Liver (tissue), 9 donors: Measurements from ENCODE around the gene HS1BP3. TPM values are rescaled to one million over a fixed set of nuclear protein-coding genes. Genes with fewer than 3 reads are reported as not detected.

Source experiments
- DNase-seq: peaks from one replicate; pipeline ENCODE4 v3.0.0-alpha.2; 2017; ENCODE audit warnings: low spot score
- H3K27ac ChIP-seq, 2 donors: one replicate each; pipeline ENCODE4 v1.7.0; 2013; ENCODE audit warnings: inconsistent platforms in 2 of 2, low read length in 2 of 2, control low read depth in 1 of 2, low read depth in 1 of 2, mild to moderate bottlenecking in 1 of 2
- H3K27me3 ChIP-seq, 4 donors: one replicate each; pipeline versions ENCODE4 v1.6.1 to v1.7.0; 2013; ENCODE audit warnings: low read length in 3 of 4, inconsistent platforms in 1 of 4, mild to moderate bottlenecking in 1 of 4, moderate library complexity in 1 of 4; ENCODE audit not compliant: control insufficient read depth in 4 of 4, insufficient read depth in 4 of 4
- H3K36me3 ChIP-seq, 4 donors: one replicate each; pipeline versions ENCODE4 v1.6.1 to v1.7.0; 2013; ENCODE audit warnings: low read length in 3 of 4, mild to moderate bottlenecking in 3 of 4, low read depth in 1 of 4, moderate library complexity in 1 of 4; ENCODE audit not compliant: control insufficient read depth in 4 of 4, insufficient read depth in 3 of 4
- H3K4me1 ChIP-seq, 4 donors: one replicate each; pipeline versions ENCODE4 v1.6.1 to v1.7.0; 2013; ENCODE audit warnings: low read length in 3 of 4, mild to moderate bottlenecking in 3 of 4, moderate library complexity in 1 of 4; ENCODE audit not compliant: control insufficient read depth in 4 of 4, insufficient read depth in 4 of 4
- H3K4me3 ChIP-seq, 3 donors: one replicate each; pipeline versions ENCODE4 v1.6.1 to v1.7.0; 2013; ENCODE audit warnings: low read length in 3 of 3, control low read depth in 1 of 3, low read depth in 1 of 3, mild to moderate bottlenecking in 1 of 3
- H3K9ac ChIP-seq, 2 donors: one replicate each; pipeline ENCODE4 v1.7.0; 2013; ENCODE audit warnings: low read length in 2 of 2, mild to moderate bottlenecking in 2 of 2, moderate library complexity in 2 of 2, control low read depth in 1 of 2, low read depth in 1 of 2
- H3K9me3 ChIP-seq, 4 donors: one replicate each; pipeline versions ENCODE4 v1.6.1 to v1.7.0; 2013; ENCODE audit warnings: low read length in 3 of 4; ENCODE audit not compliant: control insufficient read depth in 4 of 4
- EGR1 ChIP-seq, 2 donors: IDR thresholded peaks; 2 replicates each; pipeline ENCODE4 v1.6.1; 2016 to 2018; ENCODE audit warnings: antibody characterized with exemption in 2 of 2, low read depth in 2 of 2
- FOXA1 ChIP-seq: IDR thresholded peaks from 2 replicates; pipeline ENCODE4 v1.6.1; 2016; ENCODE audit warnings: antibody characterized with exemption
- FOXA2 ChIP-seq: IDR thresholded peaks from 2 replicates; pipeline ENCODE4 v1.6.1; 2016; ENCODE audit warnings: antibody characterized with exemption
- HNF4A ChIP-seq, 2 donors: conservative IDR thresholded peaks; 2 replicates each; pipeline ENCODE4 v1.6.1; 2016; ENCODE audit warnings: antibody characterized with exemption in 2 of 2, mild to moderate bottlenecking in 2 of 2
- JUND ChIP-seq, 2 donors: IDR thresholded peaks; 2 replicates each; pipeline ENCODE4 v1.6.1; 2016; ENCODE audit warnings: antibody characterized with exemption in 2 of 2
- NR2F2 ChIP-seq: IDR thresholded peaks from 2 replicates; pipeline ENCODE4 v1.6.1; 2016; ENCODE audit warnings: antibody characterized with exemption
- RAD21 ChIP-seq, 2 donors: IDR thresholded peaks; 2 replicates each; pipeline ENCODE4 v1.6.1; 2016; ENCODE audit warnings: antibody characterized with exemption in 2 of 2, mild to moderate bottlenecking in 2 of 2
- REST ChIP-seq: IDR thresholded peaks from 2 replicates; pipeline ENCODE4 v1.6.1; 2016; ENCODE audit warnings: antibody characterized with exemption, mild to moderate bottlenecking
- RXRA ChIP-seq, 2 donors: IDR thresholded peaks; 2 replicates each; pipeline ENCODE4 v1.6.1; 2017 to 2018; ENCODE audit warnings: antibody characterized with exemption in 2 of 2, mild to moderate bottlenecking in 1 of 2
- SP1 ChIP-seq: IDR thresholded peaks from 2 replicates; pipeline ENCODE4 v1.6.1; 2018; ENCODE audit warnings: antibody characterized with exemption, mild to moderate bottlenecking
- TAF1 ChIP-seq: conservative IDR thresholded peaks from 2 replicates; pipeline ENCODE4 v1.6.1; 2016; ENCODE audit warnings: antibody characterized with exemption, mild to moderate bottlenecking
- YY1 ChIP-seq: IDR thresholded peaks from 2 replicates; pipeline ENCODE4 v1.6.1; 2016; ENCODE audit warnings: antibody characterized with exemption, mild to moderate bottlenecking
- WGBS: extraction: QIAGEN DNeasy Blood & Tissue Kit; methylation state at CpG from one replicate; pipeline ENCODE4 v1.1.7; 2013; 5-methylcytosine and 5-hydroxymethylcytosine counted together
- polyA plus RNA-seq, 2 donors: library from polyadenylated mRNA; stranded (reverse) in 1 of 2; unstranded in 1 of 2; fragments of 200-250 nt in 1 of 2; fragments of >200 nt in 1 of 2; fragmentation: Nextera tagmentation in 1 of 2; extraction: Ambion mirVana in 1 of 2; gene quantifications; one replicate each; pipeline versions ENCODE4 v1.2.1 to v1.2.3, GENCODE V29; 2013 to 2015
- total RNA-seq, 2 donors: library from RNA; depleted of rRNA; stranded (reverse); fragments of >200 nt; gene quantifications; one replicate each; pipeline ENCODE4 v1.2.3, GENCODE V29; 2014
- TF ChIP-seq, protein P1 (sequence below): IDR thresholded peaks from 2 replicates; pipeline ENCODE4 v1.6.1; 2016; ENCODE audit warnings: antibody characterized with exemption
- TF ChIP-seq, protein P2 (sequence below): fragments of 150-350 bp; IDR thresholded peaks from 2 replicates; pipeline ENCODE4 v1.5.1; 2017; ENCODE audit warnings: improper control_type of control experiment, low read depth, low read length; ENCODE audit not compliant: missing input control
- donor health status: healthy.
- donor health status: healthy.
- donor health status: healthy.
- donor health status: healthy.
- donor health status: healthy.

Gene HS1BP3
- total and polyA plus RNA-seq, 4 donors = 7.7 to 15.4 (median 10.9) TPM

- DNase-seq = no peak
- 62% methylated on average over 6 of the region's 6 CpGs for WGBS
- Histone ChIP-seq H3K27me3 (no peaks in the 10 kb centered on the region), H3K9me3 (no peaks in the 10 kb centered on the region), H3K4me3 (no peak overlapping the region), H3K9ac (peak overlapping the region in 1 of 2 donors; percentile 18), H3K4me1 (peaks cover 21 to 41% (median 28%) of the 10 kb centered on the region in 4 donors), H3K36me3 (peaks cover 3% of the 10 kb centered on the region in 4 donors), H3K27ac (peak overlapping the region; percentile 78 to 87)
- TF ChIP-seq FOXA1 = no peak
- TF ChIP-seq EGR1 (IDR thresholded peaks at IDR 0.05; ENCODE audit: low read depth in 2 of 2) = no peak
- TF ChIP-seq, protein P1, sequence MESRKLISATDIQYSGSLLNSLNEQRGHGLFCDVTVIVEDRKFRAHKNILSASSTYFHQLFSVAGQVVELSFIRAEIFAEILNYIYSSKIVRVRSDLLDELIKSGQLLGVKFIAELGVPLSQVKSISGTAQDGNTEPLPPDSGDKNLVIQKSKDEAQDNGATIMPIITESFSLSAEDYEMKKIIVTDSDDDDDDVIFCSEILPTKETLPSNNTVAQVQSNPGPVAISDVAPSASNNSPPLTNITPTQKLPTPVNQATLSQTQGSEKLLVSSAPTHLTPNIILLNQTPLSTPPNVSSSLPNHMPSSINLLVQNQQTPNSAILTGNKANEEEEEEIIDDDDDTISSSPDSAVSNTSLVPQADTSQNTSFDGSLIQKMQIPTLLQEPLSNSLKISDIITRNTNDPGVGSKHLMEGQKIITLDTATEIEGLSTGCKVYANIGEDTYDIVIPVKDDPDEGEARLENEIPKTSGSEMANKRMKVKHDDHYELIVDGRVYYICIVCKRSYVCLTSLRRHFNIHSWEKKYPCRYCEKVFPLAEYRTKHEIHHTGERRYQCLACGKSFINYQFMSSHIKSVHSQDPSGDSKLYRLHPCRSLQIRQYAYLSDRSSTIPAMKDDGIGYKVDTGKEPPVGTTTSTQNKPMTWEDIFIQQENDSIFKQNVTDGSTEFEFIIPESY = no peak
- no peak for TF ChIP-seq JUND (IDR thresholded peaks at IDR 0.05)
- TF ChIP-seq YY1 = no peak
- TF ChIP-seq RXRA (IDR thresholded peaks at IDR 0.05) = no peak
- no peak for TF ChIP-seq RAD21 (IDR thresholded peaks at IDR 0.05)
- TF ChIP-seq FOXA2 = no peak
- TF ChIP-seq HNF4A (conservative IDR thresholded peaks at IDR 0.05) = no peak
- no peak for TF ChIP-seq TAF1
- TF ChIP-seq, protein P2, sequence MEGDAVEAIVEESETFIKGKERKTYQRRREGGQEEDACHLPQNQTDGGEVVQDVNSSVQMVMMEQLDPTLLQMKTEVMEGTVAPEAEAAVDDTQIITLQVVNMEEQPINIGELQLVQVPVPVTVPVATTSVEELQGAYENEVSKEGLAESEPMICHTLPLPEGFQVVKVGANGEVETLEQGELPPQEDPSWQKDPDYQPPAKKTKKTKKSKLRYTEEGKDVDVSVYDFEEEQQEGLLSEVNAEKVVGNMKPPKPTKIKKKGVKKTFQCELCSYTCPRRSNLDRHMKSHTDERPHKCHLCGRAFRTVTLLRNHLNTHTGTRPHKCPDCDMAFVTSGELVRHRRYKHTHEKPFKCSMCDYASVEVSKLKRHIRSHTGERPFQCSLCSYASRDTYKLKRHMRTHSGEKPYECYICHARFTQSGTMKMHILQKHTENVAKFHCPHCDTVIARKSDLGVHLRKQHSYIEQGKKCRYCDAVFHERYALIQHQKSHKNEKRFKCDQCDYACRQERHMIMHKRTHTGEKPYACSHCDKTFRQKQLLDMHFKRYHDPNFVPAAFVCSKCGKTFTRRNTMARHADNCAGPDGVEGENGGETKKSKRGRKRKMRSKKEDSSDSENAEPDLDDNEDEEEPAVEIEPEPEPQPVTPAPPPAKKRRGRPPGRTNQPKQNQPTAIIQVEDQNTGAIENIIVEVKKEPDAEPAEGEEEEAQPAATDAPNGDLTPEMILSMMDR = no peak
Observed at GRCh38 chr2:20675701-20676352, 24.9 kb upstream of the HS1BP3 start.

- no peak for DNase-seq
- peaks cover 21 to 41% (median 28%) of the 10 kb centered on the region in 4 donors for H3K4me1 ChIP-seq
- H3K36me3 ChIP-seq = peaks cover 3% of the 10 kb centered on the region in 4 donors
- WGBS = 76% methylated on average over 16 of the region's 16 CpGs
- H3K27me3 ChIP-seq = no peaks in the 10 kb centered on the region
- TF ChIP-seq REST = no peak
- peak; percentile 58 for TF ChIP-seq NR2F2
- peak; percentile 12 for TF ChIP-seq SP1
- peak in 1 of 2 donors; percentile 25 for TF ChIP-seq RAD21 (IDR thresholded peaks at IDR 0.05)
- peak overlapping the region in 1 of 2 donors; percentile 18 for H3K9ac ChIP-seq
- H3K27ac ChIP-seq = peak overlapping the region; percentile 78 to 87
- no peak overlapping the region for H3K4me3 ChIP-seq
- no peaks in the 10 kb centered on the region for H3K9me3 ChIP-seq
Observed at GRCh38 chr2:20674974-20675679, 24.2 kb upstream of the HS1BP3 start.
